SIG-M5 (cell line): ENCODE data around the gene ARF3.

ENCODE experiments used
- DNase-seq: peaks from one replicate; lab custom pipeline; 2025; lab: John Stamatoyannopoulos, UW

The ARF3 gene

DNA sequence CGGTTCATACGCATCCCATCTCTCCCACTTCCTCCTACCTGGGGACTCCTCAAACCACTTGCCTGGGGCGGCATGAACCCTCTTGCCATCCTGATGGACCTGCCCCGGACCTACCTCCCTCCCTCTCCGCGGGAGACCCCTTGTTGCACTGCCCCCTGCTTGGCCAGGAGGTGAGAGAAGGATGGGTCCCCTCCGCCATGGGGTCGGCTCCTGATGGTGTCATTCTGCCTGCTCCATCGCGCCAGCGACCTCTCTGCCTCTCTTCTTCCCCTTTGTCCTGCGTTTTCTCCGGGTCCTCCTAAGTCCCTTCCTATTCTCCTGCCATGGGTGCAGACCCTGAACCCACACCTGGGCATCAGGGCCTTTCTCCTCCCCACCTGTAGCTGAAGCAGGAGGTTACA, 24.5 kb upstream of the ARF3 start:
- no peak for DNase-seq

DNA sequence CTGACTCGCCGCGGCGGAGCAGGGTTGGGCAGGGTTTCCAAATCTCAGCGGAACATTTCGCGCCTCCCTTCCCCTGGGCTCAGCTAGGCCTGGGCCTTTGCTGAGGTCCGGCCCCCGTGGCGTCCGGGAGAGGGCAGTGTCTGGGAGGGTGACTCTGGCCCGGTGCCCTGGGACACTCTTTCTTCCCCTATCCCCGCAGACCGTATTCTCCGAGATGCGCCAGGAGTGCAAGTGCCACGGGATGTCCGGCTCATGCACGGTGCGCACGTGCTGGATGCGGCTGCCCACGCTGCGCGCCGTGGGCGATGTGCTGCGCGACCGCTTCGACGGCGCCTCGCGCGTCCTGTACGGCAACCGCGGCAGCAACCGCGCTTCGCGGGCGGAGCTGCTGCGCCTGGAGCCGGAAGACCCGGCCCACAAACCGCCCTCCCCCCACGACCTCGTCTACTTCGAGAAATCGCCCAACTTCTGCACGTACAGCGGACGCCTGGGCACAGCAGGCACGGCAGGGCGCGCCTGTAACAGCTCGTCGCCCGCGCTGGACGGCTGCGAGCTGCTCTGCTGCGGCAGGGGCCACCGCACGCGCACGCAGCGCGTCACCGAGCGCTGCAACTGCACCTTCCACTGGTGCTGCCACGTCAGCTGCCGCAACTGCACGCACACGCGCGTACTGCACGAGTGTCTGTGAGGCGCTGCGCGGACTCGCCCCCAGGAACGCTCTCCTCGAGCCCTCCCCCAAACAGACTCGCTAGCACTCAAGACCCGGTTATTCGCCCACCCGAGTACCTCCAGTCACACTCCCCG, 23.9 kb upstream of the ARF3 start:
- no peak for DNase-seq

DNA sequence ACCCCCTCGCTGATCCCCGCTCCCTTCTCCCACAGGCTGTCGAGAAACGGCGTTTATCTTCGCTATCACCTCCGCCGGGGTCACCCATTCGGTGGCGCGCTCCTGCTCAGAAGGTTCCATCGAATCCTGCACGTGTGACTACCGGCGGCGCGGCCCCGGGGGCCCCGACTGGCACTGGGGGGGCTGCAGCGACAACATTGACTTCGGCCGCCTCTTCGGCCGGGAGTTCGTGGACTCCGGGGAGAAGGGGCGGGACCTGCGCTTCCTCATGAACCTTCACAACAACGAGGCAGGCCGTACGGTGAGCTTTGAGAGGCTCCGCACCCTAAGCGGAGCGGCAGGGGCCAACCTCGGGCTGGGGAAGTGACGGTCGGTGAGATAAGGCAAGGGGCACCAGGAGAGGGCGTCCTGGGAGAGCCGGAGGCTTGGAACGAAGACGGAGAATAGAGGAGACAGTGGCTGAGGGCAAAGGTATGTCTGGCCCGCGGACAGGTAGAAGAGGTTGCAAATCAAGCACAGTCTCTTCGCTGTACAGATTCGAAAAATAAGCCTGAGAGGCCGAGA, 23.2 kb upstream of the ARF3 start:
- DNase-seq = no peak

DNA sequence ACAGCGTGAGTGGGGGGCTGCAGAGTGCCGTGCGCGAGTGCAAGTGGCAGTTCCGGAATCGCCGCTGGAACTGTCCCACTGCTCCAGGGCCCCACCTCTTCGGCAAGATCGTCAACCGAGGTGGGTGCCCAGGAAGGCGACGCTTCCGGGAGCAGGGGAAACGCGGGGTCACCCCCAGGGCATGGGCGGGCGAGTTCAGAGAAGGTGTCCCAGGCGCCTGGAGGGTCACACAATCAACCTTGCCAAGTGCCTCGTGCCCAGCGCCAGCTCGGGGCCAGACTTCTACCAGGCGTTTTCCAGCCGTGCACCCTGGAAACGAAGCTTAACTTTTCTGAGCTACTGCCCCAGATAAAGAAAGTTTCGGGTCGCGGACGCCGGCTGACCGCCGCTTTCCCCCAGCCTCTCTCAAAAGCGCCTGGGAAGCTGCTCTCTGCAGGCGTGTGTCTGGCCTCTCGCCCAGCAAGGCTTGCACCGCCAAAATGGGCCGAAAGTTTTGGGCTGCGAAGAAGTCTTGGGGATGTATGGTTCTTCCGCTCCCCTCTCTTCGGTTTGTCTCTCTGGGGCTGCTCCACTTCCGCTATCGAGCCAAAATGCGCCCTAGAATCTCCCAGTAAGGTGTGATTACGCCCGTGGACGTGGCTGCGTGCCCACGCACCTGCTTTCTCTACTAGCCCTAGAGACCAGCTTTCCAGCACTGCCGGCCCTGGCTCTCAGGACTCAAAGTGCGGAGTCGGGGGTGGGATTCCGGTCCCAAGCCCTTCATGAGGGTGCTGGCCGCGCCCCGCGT, 22.5 kb upstream of the ARF3 start:
- DNase-seq = no peak

DNA sequence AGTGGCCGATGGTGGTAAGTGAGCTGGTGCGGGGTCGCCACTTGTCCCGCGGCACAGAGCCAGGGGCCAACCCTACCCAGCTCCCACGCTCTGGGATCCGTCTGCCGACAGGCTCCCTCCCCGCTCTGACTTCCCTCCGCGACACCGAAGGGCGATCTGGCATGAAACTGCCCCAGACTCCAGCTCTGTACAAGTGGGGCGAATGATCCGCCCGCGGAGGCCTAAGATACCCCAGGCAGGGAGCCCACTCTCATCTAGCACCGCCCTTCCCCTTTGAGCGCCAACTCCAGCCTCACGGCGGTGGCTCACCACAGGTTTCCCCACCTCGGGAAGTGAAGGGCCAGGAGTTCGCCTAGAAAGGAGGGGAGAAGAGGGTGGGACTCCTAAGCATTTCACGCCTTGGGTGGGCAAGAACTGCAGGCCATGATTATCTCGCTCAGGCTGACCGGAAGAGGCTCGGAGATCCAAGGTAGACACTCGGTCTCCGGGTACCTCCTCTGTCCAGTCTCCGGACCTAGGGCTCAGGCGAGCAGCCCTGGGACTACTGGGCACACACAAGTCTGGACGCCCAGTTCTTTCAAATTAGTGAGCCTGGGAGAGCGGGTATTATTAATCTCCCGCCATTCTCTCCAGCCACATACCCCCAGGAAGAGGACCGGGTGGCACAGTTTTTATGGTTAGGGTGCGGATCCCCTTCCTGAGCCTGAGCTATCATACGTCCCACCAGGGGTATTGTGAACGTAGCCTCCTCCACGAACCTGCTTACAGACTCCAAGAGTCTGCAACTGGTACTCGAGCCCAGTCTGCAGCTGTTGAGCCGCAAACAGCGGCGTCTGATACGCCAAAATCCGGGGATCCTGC, 21.7 kb upstream of the ARF3 start:
- DNase-seq = no peak

DNA sequence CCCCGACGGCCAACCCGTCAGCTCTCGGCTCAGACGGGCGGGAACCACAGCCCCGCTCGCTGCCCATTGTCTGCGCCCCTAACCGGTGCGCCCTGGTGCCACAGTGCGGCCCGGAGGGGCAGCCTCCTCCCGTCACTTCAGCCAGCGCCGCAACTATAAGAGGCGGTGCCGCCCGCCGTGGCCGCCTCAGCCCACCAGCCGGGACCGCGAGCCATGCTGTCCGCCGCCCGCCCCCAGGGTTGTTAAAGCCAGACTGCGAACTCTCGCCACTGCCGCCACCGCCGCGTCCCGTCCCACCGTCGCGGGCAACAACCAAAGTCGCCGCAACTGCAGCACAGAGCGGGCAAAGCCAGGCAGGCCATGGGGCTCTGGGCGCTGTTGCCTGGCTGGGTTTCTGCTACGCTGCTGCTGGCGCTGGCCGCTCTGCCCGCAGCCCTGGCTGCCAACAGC, 21.0 kb upstream of the ARF3 start, which contains the start of gene WNT1:
TSS of gene WNT1 (plus strand) at position 32 of the 450 bp plus-strand sequence. CDS start at position 361, 329 bp downstream.
- no peak for DNase-seq

DNA sequence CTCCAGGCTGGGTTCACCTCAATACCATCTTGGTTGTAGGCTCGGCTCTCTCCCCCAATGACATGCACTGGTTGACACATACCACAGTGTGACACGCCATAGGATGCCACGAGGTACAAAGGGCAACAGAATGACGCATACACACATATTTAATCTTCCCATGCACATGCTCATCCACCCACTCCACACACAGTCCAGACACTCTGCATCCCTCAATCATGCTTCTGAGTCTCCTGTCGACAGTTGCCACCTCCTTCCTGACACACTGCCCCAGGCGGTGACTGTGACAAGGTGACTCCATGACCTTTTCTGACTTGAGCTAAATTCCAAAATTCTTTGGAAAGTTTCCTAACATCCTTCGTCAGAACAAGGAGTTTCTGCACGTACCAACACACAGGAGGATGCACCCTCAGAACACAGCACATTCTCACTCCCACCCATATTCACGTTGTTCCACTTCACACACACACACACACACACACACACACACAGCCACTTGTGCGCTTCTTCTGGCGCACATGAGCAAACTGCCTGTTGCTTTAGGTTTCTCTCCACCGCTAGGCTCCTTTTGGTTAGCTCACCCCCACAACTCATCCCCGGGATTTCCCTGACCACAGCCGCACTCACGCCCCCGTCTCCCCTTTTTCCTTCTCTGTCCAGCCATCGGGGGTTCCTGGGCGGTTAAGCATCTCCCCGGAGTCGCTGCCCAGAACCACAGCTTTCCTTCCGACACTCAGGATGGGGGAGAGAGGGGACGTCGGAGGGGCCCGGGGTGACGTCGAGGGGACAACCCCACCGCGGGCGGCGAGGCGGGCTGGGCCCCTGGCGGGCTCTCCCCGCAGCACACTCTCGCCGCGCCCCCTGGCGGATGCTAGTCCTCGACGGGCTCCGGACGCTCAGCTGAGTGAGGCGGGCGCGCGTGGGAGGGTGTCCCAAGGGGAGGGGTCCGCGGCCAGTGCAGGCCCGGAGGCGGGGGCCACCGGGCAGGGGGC, 20.3 kb upstream of the ARF3 start:
- DNase-seq = no peak

DNA sequence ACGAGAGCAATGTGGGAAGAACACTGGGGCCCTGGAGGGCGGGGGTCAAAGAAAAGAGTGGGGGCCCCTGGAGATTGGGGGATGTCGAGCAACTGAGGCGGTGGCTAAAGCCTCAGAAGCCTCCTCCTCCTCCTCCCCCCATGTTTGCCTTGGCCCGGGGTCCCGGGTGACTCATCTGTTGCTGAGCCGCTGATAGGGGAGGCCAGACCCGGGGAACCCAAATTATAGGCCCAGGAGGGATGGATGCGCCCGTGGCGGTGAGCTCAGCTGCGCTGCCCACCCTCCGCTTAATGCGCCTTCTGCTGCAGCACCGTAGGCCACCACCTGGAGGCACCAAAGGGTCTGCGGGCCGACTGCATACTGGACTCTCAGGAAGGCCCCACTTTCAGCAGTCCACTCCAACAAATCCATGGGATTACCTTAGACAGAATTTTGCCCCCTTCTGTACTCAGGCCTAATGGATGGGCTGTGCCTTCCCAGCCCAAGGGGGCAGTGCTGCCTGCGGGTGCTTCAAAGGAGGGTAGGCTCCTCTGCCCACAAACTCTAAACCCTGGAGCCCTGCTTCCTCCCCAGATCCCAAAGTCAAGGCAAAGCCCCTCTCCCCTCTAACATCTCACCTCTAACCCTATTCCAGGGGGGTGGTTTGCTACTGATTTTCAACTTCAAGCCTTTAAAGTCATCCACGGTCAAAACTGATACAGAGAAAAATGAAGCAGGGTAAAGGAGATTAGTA, 16.8 kb upstream of the ARF3 start:
- DNase-seq = no peak

DNA sequence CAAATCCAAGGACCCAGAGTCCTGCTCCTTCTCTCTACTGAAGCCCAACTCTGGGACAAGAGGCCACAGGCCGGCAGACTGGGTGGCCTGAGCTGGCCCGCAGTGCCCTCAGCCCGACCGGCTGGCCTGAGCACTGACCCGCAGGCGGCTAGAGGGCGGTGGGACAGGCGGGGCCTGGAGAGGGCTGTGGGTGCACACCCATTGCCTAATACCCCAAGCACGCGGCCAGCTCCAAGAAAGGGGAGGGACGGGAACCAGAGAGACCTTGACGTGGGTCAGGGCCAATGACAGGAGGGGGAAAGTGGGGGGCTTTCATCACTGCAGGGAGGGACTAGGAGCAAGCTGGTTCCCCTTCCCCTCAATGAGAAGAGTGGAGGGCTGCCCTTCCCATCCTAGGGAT, 16.2 kb upstream of the ARF3 start:
- no peak for DNase-seq

DNA sequence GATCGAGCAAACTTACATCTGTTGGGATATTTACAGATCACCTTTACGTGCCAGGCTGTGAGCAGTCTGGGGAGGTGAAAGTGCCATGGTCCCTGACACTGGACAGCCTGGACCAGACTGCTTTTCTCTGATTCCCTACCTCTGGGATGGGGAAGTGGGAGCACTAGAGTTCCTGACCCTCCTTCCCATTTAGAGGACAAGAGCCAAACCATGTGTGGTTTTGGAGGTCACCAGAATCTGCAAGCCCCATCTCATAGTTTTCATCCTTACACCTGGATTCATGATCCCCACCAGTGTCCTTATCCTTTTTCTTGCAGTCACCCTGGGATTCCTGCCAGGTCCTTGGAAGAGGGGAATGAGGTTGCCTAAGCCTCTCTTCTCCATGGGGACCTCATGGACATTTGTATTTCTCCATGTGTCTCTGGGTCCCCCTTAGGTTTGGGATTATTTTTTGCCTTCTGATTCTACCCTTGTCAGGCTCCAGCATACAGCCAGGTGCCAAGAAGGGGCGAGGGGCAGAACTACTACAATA, 15.7 kb upstream of the ARF3 start:
- DNase-seq = no peak

DNA sequence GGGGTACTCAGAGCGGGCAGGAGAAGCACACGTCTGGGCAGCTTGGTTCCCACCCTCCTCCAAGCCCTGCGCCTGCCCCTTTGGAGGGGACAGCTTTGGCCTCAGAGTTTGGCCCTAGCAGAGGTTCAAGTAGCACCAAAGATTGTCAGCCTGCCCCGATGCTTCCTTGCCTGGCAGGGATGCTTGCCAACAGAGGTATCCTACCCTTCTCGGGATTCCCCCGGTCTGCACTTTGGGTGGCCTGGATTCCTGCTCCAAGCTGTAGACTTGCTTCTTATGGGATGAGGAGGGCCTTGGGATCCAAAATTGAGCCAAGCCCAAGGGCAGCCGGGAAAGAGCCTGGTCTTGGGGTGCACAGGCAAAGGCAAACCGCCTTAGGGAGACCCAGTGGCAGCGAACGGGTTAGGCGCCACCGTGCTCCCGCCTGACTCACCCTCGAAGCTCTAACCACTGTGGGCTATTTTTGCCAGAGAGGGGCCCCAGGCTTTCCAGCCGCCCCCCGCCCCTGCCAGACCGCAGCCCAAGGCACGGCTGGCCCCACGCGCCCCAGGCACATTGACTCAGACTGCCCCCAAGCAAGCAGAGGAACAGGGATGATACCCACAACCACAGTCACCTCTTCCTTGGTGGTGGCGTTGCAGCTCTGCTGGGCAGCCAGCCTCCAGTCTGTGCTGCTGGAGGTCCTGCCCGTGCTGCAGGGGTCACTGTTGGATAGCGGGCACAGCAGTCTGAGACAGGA, 15.1 kb upstream of the ARF3 start:
- DNase-seq = peak; percentile 36

DNA sequence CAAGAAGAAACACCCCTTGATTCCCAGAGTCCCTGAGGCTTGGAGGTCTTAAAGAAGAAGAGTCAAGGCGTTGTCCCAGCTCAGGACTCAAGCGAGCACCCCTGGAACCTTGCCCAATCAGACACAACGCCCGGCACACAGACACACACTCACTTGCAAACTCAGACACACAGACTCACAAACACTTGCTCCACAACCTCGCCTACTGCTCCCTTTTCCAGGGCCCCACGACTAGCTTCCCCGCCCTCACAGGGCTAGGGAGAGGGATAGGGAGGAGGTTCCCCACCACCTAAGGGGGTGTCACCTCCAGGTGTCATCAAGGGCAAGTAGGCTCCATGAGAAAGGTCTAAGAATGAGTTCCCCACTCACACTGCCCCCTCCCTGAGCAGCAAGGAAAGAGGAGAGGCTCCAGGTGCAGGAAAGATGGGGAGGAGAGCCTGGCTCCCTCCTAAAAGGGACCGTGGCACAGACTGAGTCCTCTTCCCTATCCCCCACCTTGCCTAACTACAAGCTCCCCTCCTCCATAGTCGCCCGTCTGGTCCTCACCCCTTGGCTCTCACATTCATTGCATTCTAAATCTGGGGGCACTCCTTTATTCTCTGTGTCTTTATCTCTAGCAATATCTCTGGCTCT, 13.5 kb upstream of the ARF3 start:
- DNase-seq = no peak

DNA sequence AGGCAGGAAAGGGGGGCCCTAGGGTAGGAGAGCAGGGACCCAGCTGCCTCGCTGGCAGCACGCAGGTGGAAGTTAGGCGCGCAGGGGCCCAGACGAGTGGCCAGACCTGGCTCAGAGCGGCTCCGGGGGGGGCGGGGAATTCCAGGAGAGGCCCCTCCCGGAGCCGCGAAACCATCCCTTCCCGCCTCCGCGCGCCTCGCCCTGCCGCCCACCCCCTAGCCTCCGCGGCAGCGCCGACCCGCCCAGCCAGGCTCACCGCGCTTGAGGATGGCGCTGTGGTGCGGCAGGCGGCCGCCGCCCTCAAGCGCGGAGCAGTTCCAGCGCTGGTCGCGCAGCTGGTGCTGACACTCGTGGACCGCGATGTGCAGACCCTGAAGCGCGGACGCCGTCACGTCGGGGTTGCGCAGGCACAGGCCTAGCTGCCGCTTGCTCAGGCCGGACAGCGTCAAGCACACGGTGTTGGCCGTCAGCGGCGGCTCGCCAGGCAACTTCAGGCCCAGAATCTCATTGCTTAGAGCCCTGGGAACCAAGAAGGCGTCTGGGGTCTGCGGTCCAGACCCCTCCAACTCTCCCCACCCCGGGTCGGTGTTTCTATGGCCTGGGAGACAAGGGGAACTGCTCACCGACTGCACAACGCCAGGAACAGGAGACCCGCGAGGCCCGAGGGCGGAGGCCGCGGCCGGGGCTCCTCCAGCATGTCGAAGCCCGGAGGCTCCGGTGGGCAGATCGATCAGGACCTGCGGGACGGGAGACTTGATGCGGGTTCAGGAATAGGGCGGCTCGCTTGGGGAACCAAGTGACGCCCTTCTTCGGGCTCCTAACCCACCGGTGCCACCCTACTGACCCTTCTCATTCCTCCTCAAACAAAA, 12.8 kb upstream of the ARF3 start:
- no peak for DNase-seq

DNA sequence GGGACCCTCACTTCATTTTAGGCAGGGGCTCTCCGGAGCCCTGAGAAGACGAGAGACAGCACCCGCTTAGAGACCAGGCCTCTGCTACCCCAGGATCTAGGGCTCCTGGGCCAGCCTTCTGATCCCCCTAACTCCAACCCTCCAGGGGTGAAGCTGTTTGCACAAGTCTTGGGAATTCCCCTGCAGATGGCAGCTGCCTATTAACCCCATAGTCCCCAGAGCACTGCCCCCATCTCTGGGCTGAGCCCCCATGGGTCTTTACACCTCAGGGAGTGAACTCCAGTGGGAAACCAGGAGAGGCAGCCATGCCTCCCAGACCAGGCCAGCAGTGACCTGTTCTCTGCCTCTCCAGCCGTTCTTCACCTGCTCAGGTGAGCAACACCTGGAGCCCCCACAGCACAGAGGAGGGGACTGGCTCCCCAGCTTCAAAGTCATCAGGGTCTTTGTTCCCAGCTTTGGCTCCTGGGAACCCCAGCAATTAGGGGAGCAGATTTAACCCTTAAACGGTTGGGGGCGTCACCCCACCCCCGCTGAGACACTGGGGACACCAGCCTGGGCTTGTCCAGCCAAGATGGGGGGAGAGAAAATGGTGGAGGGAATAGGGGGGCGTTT, 12.0 kb upstream of the ARF3 start:
- no peak for DNase-seq

DNA sequence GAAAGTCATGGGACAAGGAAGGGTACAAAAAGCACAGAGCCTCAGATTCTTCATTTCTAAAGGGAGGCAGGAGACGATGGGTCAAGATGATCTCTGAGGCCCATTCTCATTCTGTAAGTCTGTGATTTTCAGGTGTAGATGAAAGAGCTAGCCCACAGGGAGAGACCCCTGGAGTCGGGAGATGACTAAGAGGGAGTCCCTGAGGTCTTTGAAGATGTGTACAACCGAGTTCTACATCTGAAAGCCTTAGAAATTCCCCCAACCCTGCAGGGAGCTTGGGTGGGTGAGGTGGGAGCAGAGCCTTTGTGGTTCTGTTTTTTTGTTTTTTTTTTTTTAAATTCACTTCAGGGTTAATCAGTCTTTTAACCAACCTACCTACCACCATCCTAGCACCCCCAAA, 11.2 kb upstream of the ARF3 start:
- no peak for DNase-seq

DNA sequence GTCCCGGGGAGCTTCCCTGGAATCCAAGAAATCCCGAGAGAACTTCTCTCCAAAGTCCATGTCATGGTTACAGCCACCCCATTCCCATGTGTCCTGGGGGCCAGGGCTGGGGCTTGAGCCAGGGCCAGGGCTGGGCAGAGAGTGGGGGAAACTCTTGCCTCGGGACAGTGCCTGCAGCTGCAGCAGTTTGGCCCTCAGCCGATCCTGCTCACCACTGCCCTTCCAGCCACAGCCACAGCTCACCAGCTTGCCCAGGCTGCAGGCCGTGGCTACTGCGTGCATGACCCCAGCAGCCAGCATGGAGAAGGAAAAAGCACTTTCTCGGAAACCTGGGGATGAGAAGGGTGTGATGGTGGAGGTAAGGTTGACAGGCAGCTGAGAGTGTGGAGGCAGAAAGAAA, 10.7 kb upstream of the ARF3 start:
- DNase-seq = no peak
